Muscle of leg (tissue), 11 donors: ENCODE results near the gene PTGDS. TPM values are rescaled to one million over a fixed set of nuclear protein-coding genes. Genes with fewer than 3 reads are reported as not detected.

Experiments used
- DNase-seq: peaks from one replicate; pipeline ENCODE4 v3.0.0; 2013
- H3K27ac ChIP-seq: one replicate; pipeline ENCODE4 v1.5.1; 2013; ENCODE audit warnings: mild to moderate bottlenecking, low read length, control low read depth
- H3K27me3 ChIP-seq: one replicate; pipeline ENCODE4 v1.6.1; 2013; ENCODE audit warnings: low read length; ENCODE audit not compliant: control insufficient read depth, insufficient read depth
- H3K36me3 ChIP-seq: one replicate; pipeline ENCODE4 v1.6.1; 2013; ENCODE audit warnings: low read length; ENCODE audit not compliant: control insufficient read depth, insufficient read depth
- H3K4me1 ChIP-seq: one replicate; pipeline ENCODE4 v1.6.1; 2013; ENCODE audit warnings: low read length; ENCODE audit not compliant: control insufficient read depth, insufficient read depth
- H3K4me3 ChIP-seq: one replicate; pipeline ENCODE4 v1.5.1; 2013; ENCODE audit warnings: low read length, control low read depth
- H3K9me3 ChIP-seq: replicated peaks from 2 replicates; pipeline ENCODE4 v1.6.1; 2013; ENCODE audit warnings: low read depth, low read length; ENCODE audit not compliant: control insufficient read depth
- WGBS: methylation state at CpG from one replicate; pipeline ENCODE4 v1.1.5; 2013; ENCODE audit warnings: missing lambda C conversion rate; ENCODE audit not compliant: insufficient coverage; 5-methylcytosine and 5-hydroxymethylcytosine counted together
- polyA plus RNA-seq, 8 donors: library from polyadenylated mRNA; unstranded; fragments of 120-200 nt; gene quantifications; one replicate each; pipeline versions ENCODE4 v1.2.1 to v1.2.3, GENCODE V29; 2013; ENCODE audit warnings: inconsistent platforms in 1 of 8, low replicate concordance in 1 of 8; ENCODE audit not compliant: insufficient read length in 8 of 8, insufficient read depth in 1 of 8
- total RNA-seq: library from RNA; stranded (reverse); fragments of 120-200 nt; gene quantifications from one replicate; pipeline ENCODE4 v1.2.4, GENCODE V29; 2013

The PTGDS gene
- total and polyA plus RNA-seq, 9 donors = 2.8 to 15.9 (median 7.2) TPM

DNA sequence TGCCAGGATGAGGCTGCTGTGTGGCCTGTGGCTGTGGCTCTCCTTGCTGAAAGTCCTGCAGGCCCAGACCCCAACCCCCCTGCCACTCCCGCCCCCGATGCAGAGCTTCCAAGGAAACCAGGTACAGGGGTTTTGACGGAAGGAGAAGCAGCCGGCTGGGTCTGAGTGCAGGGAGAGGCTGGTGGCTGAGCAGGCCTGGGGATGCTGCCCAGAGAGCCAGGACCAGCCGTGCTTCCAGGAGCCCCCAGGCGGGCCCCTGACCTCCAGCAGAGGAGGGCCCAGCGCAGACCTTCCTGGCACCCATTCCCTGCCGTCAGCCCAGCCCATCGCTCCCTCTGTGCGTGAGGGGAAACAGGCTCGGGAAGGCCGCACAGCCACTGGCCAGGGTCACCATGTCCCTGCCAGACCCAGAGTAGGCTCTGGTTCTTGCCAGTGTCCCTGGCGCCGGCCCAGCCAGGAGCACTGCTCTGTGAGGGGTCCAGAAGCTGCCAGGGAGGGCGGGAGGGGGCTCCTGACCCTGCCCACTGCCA lies 24.9 kb upstream of the PTGDS start:
- DNase-seq = no peak
- Histone ChIP-seq H3K27me3 (no peaks in the 10 kb centered on the region), H3K27ac (no peak overlapping the region), H3K9me3 (no peaks in the 10 kb centered on the region), H3K4me3 (no peak overlapping the region), H3K36me3 (no peaks in the 10 kb centered on the region), H3K4me1 (peaks cover 28% of the 10 kb centered on the region)
- 37% methylated on average over 10 of the region's 15 CpGs for WGBS

DNA sequence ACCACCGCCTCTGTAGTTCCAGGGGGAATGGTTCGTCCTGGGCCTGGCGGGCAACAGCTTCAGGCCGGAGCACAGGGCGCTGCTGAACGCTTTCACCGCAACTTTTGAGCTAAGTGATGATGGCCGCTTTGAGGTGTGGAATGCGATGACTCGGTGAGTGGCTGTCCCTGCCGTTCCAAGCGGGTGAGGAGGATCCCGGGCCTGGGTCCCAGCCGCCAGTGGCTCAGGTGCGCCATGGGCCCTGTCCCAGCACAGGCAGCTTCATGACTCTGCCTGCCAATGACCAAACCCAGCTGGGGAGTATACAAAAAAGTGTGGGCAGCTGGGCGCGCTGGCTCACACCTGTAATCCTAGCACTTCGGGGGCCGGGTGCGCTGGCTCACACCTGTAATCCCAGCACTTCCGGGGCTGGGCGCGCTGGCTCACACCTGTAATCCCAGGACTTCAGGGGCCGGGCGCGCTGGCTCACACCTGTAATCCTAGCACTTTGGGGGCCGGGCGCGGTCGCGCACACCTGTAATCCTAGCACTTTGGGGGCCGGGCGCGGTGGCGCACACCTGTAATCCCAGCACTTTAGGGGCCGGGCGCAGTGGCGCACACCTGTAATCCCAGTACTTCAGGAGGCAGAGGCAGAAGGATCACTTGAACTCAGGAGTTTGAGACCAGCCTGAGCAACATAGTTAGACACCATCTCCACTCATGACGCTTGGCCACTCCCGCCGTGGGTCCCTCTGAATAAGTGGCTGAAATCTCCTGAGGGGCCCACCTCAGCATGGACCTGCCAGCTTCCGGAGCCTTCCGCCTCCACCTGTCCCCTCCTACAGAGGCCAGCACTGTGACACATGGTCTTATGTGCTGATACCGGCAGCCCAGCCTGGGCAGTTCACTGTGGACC lies 24.2 kb upstream of the PTGDS start:
- H3K27me3 ChIP-seq = no peaks in the 10 kb centered on the region
- H3K36me3 ChIP-seq = no peaks in the 10 kb centered on the region
- no peaks in the 10 kb centered on the region for H3K9me3 ChIP-seq
- no peak for DNase-seq
- WGBS = 88% methylated on average over 32 of the region's 44 CpGs
- no peak overlapping the region for H3K4me3 ChIP-seq
- no peak overlapping the region for H3K27ac ChIP-seq
- peaks cover 21% of the 10 kb centered on the region for H3K4me1 ChIP-seq

DNA sequence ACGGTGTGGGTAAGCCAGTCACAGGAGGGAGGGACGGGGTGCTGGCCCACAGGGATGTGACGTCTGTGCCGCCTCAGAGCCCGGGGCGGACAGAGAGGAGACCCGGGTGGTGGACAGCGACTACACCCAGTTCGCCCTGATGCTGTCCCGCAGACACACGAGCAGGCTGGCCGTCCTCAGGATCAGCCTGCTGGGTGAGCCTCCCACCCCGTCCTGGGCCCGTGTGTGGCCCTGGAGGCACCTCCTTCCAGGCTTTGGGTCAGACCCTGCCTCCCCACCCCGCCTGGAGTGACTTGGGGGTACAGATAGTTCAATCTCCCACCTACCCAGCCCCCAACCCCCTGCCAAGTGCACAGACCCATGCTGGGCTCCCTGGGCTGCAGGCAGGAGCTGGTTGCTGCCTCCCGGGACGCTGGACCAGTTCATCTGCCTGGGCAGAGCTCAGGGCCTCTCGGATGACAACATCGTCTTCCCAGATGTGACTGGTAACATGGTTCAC lies 23.5 kb upstream of the PTGDS start:
- Histone ChIP-seq H3K9me3 (no peaks in the 10 kb centered on the region), H3K4me3 (no peak overlapping the region), H3K4me1 (peaks cover 20% of the 10 kb centered on the region), H3K27me3 (no peaks in the 10 kb centered on the region), H3K36me3 (no peaks in the 10 kb centered on the region), H3K27ac (no peak overlapping the region)
- 67% methylated on average over 19 of the region's 19 CpGs for WGBS
- no peak for DNase-seq

DNA sequence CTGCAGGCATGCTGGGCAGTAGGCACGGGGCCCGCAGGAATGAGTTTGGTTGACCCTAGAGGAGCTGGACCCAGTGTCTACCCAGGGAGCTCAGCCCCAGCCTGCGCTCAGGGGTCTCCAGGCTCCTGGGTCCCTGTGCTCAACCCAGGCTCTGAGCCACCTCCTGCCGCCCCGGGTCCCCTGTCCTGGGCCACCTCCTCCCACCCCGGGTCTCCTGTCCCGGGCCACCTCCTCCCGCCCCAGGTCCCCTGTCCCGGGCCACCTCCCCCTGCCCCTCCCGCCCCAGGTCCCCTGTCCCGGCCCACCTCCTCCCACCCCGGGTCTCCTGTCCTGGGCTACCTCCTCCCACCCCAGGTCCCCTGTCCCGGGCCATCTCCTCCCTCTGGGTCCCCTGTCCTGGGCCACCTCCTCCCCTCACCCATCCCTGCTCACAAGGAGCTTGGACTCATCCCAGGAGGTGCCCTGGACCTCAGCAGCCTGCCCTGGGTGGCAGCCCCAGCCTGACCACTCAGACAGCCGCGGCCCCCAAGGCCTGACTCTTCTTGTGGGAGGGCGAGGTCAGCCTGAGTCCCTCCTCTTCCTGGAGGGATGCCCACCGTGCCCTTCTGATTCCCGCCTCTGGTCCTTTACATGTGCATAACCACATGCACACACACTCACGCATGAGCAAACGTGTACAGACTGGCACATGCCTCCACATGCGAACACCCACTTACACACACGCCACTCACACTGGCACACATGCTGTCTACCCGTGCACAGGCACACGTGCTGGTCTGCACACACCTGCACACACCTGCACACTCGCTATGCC lies 22.8 kb upstream of the PTGDS start:
- 78% methylated on average over 15 of the region's 25 CpGs for WGBS
- Histone ChIP-seq H3K4me1 (peaks cover 17% of the 10 kb centered on the region), H3K27ac (no peak overlapping the region), H3K9me3 (no peaks in the 10 kb centered on the region), H3K27me3 (no peaks in the 10 kb centered on the region), H3K36me3 (no peaks in the 10 kb centered on the region), H3K4me3 (no peak overlapping the region)
- no peak for DNase-seq

DNA sequence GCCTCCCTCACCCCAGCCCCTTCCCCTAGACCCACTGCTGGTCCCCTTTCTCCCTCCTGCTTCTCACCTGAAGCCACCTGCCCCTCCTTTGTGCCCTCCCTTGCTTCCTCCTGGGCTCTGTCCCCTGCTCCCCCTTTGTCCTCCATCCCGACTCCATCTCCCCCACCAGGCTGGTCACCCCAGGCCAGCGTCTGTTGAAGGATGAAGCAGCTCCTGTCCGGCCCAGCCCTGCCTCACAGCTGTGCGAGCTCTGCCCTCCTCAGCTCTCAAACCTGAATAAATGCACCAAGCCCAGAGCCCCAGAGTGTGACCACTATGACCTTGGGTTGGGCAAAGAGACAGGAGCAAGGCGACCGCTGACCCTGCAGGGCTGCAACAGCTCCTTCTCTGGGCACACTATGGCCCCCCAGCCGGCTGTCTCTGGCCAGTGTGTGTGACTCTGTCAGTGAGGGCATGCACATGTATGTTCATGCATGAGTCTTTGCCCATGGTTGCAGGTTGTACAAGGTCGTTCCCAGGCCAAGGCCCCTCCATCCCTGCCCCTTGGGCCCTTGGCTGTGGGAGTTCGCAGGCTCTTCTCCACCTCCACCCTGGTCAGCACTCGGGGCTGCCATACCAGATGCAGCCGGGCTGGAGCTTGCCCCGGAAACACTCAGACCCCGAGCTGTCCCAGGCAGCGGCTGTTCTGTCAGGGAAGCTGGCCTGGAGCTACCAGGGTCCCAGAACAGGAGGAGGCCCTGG lies 21.9 kb upstream of the PTGDS start:
- no peak for DNase-seq
- Histone ChIP-seq H3K27ac (no peak overlapping the region), H3K27me3 (no peaks in the 10 kb centered on the region), H3K36me3 (no peaks in the 10 kb centered on the region), H3K4me1 (peaks cover 14% of the 10 kb centered on the region), H3K4me3 (no peak overlapping the region), H3K9me3 (no peaks in the 10 kb centered on the region)
- WGBS = 72% methylated on average over 12 of the region's 14 CpGs

DNA sequence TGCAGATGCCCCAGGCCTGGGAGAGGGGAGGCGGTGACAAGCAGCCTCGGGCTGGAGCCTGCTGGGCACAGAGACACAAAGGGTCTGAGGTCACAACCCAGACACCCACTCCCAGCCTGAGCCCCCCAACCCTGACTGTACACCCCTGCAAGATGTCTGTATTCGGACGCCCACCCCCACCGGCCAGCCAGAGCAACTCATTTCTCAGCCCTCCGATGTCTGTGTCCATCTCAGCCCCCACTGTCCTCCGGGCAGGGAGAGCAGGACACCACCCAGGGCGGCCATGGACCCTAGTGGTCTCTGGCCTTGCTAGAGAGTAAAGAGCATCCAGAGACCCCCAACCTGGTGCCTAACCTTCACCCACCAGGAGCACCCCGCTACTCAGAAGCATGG lies 21.4 kb upstream of the PTGDS start:
- no peaks in the 10 kb centered on the region for H3K27me3 ChIP-seq
- H3K4me3 ChIP-seq = no peak overlapping the region
- no peaks in the 10 kb centered on the region for H3K36me3 ChIP-seq
- H3K4me1 ChIP-seq = peaks cover 13% of the 10 kb centered on the region
- H3K9me3 ChIP-seq = no peaks in the 10 kb centered on the region
- DNase-seq = no peak
- no peak overlapping the region for H3K27ac ChIP-seq
- 83% methylated on average over 9 of the region's 9 CpGs for WGBS

DNA sequence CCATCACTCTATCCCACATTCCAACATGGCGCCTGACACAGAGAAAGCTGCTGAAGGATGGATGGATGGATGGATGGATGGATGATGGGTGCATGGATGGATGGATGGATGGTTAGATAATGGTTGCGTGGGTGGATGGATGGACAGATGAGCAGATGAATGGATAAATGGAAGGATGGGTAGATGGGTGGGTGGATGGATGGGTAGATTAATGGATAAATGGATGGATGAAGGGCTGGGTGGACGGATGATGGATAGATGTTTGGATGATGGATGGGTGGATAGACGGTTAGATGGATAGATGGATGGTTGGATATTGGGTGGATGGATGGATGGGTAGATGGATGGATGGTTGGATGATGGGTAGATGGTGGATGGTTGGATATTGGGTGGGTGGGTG lies 20.7 kb upstream of the PTGDS start:
- Histone ChIP-seq H3K27ac (no peak overlapping the region), H3K4me1 (peaks cover 20% of the 10 kb centered on the region), H3K27me3 (no peaks in the 10 kb centered on the region), H3K4me3 (no peak overlapping the region), H3K9me3 (no peaks in the 10 kb centered on the region), H3K36me3 (no peaks in the 10 kb centered on the region)
- WGBS = 98% methylated on average over 3 of the region's 4 CpGs
- no peak for DNase-seq

DNA sequence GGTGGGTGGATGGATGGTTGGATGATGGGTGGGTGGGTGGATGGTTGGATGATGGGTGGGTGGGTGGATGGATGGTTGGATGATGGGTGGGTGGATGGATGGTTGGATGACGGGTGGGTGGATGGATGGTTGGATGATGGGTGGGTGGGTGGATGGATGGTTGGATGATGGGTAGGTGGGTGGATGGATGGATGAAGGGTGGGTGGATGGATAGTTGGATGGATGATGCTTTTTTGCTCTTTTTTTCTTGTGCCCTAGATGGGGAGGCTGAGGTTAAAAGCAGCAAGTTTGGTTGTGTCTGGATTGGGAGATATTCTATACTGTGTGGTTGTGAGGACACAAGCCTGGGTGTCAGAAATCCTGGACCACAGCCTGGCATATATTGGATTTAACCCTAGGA lies 19.8 kb upstream of the PTGDS start:
- H3K9me3 ChIP-seq = no peaks in the 10 kb centered on the region
- 100% methylated on average over 1 of the region's 1 CpG for WGBS

DNA sequence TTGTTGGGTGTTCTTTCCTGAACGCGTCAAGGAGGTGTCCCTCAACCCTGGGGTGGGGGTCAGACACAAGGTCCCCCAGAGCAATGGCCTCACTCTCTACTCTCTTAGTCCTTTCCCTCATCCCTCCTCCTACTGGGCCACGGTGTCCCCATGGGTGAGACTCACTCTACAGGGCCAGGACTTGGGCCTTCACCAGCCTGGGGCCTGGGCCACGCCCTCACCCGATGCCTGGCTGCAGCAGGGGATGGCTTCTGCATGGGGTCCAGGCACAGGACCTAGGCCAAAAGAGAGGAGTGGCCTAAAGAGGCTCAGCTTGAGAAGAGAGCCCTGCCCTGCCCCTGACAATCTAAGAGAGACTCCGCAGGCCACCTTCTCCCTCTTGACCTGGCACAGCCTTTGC lies 19.4 kb upstream of the PTGDS start:
- Histone ChIP-seq H3K4me1 (peaks cover 18% of the 10 kb centered on the region), H3K27ac (no peak overlapping the region), H3K36me3 (no peaks in the 10 kb centered on the region), H3K9me3 (no peaks in the 10 kb centered on the region), H3K4me3 (no peak overlapping the region), H3K27me3 (no peaks in the 10 kb centered on the region)
- no peak for DNase-seq
- WGBS = 75% methylated on average over 3 of the region's 6 CpGs

More for the DNA sequence above, 19.8 kb upstream of the PTGDS start:
- Histone ChIP-seq H3K4me3 (no peak overlapping the region), H3K4me1 (peaks cover 18% of the 10 kb centered on the region), H3K27me3 (no peaks in the 10 kb centered on the region), H3K27ac (no peak overlapping the region), H3K36me3 (no peaks in the 10 kb centered on the region)
- no peak for DNase-seq
